KMS-11 (cell line): ENCODE data around the gene RHBDF2.

Source experiments
- H2AFZ ChIP-seq: fragments of 200-600 bp; sonication (generic); 2 replicates; pipeline ENCODE4 v1.6.1; 2016; ENCODE audit warnings: antibody characterized with exemption, mixed run types, low read depth
- H3K27ac ChIP-seq: fragments of 200-600 bp; sonication (generic); 2 replicates; pipeline ENCODE4 v1.6.1; 2016; ENCODE audit warnings: mild to moderate bottlenecking, mixed run types
- H3K27me3 ChIP-seq: fragments of 200-600 bp; sonication (generic); 2 replicates; pipeline ENCODE4 v1.6.1; 2017; ENCODE audit warnings: mild to moderate bottlenecking, low read depth, mixed run types, moderate library complexity; ENCODE audit not compliant: insufficient read depth
- H3K36me3 ChIP-seq: fragments of 200-600 bp; sonication (generic); 2 replicates; pipeline ENCODE4 v1.6.1; 2017; ENCODE audit warnings: mild to moderate bottlenecking, mixed run types; ENCODE audit not compliant: insufficient read depth
- H3K4me1 ChIP-seq: fragments of 200-600 bp; sonication (generic); 2 replicates; pipeline ENCODE4 v1.6.1; 2016; ENCODE audit warnings: mild to moderate bottlenecking, low read depth, mixed run types; ENCODE audit not compliant: poor library complexity, severe bottlenecking
- H3K4me2 ChIP-seq: fragments of 200-600 bp; sonication (generic); 2 replicates; pipeline ENCODE4 v1.7.0; 2016; ENCODE audit warnings: mild to moderate bottlenecking, mixed run types
- H3K4me3 ChIP-seq: fragments of 200-600 bp; sonication (generic); IDR thresholded peaks from 2 replicates; pipeline ENCODE4 v1.6.1; 2017; ENCODE audit warnings: low read depth, low read length, mixed read lengths; ENCODE audit not compliant: insufficient read depth
- H3K79me2 ChIP-seq: fragments of 200-600 bp; sonication (generic); 2 replicates; pipeline ENCODE4 v1.6.1; 2016; ENCODE audit warnings: low read depth, mixed run types; ENCODE audit not compliant: insufficient read depth
- H3K9ac ChIP-seq: fragments of 200-600 bp; sonication (generic); 2 replicates; pipeline ENCODE4 v1.6.1; 2016; ENCODE audit warnings: mild to moderate bottlenecking, mixed run types
- H4K20me1 ChIP-seq: fragments of 200-600 bp; sonication (generic); 2 replicates; pipeline ENCODE4 v1.6.1; 2016; ENCODE audit warnings: mild to moderate bottlenecking, mixed run types; ENCODE audit not compliant: insufficient read depth
- TF ChIP-seq, protein P1 (sequence below): fragments of 200-600 bp; sonication (generic); conservative IDR thresholded peaks from 2 replicates; pipeline ENCODE4 v1.6.1; 2017; ENCODE audit warnings: low read depth, mild to moderate bottlenecking, antibody characterized with exemption, low read length, moderate library complexity, mixed read lengths

RHBDF2 gene

GRCh38 chr17:76444518-76445311 is 56.5 kb downstream of the RHBDF2 start:
- H3K36me3 ChIP-seq: no peaks in the 10 kb centered on the region
- TF ChIP-seq, protein P1, sequence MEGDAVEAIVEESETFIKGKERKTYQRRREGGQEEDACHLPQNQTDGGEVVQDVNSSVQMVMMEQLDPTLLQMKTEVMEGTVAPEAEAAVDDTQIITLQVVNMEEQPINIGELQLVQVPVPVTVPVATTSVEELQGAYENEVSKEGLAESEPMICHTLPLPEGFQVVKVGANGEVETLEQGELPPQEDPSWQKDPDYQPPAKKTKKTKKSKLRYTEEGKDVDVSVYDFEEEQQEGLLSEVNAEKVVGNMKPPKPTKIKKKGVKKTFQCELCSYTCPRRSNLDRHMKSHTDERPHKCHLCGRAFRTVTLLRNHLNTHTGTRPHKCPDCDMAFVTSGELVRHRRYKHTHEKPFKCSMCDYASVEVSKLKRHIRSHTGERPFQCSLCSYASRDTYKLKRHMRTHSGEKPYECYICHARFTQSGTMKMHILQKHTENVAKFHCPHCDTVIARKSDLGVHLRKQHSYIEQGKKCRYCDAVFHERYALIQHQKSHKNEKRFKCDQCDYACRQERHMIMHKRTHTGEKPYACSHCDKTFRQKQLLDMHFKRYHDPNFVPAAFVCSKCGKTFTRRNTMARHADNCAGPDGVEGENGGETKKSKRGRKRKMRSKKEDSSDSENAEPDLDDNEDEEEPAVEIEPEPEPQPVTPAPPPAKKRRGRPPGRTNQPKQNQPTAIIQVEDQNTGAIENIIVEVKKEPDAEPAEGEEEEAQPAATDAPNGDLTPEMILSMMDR: no peak
- H3K4me1 ChIP-seq: peaks cover 60% of the 10 kb centered on the region
- no peak overlapping the region for H3K27ac ChIP-seq
- peaks cover 35% of the 10 kb centered on the region for H4K20me1 ChIP-seq
- H3K4me3 ChIP-seq: no peak overlapping the region
- H2AFZ ChIP-seq: no peak overlapping the region
- no peak overlapping the region for H3K9ac ChIP-seq
- H3K4me2 ChIP-seq: no peak overlapping the region
- H3K79me2 ChIP-seq: peaks cover 98% of the 10 kb centered on the region
- H3K27me3 ChIP-seq: no peaks in the 10 kb centered on the region

- Histone ChIP-seq H3K36me3 (no peaks in the 10 kb centered on the region), H3K9ac (no peak overlapping the region), H3K4me2 (no peak overlapping the region; the same call in 1 of the 2 replicates), H3K79me2 (peaks cover 84% of the 10 kb centered on the region; the same call in 1 of the 2 replicates), H2AFZ (no peak overlapping the region), H4K20me1 (peaks cover 24% of the 10 kb centered on the region), H3K4me3 (no peak overlapping the region), H3K27me3 (no peaks in the 10 kb centered on the region), H3K4me1 (peaks cover 47% of the 10 kb centered on the region), H3K27ac (no peak overlapping the region)
- TF ChIP-seq, protein P1: no peak
Observed at GRCh38 chr17:76442341-76443338, 58.6 kb downstream of the RHBDF2 start.

- Histone ChIP-seq H3K4me1 (peaks cover 39% of the 10 kb centered on the region), H3K4me3 (no peak overlapping the region), H3K36me3 (no peaks in the 10 kb centered on the region), H3K9ac (no peak overlapping the region), H2AFZ (no peak overlapping the region), H3K4me2 (no peak overlapping the region), H3K27me3 (no peaks in the 10 kb centered on the region), H3K27ac (no peak overlapping the region), H3K79me2 (peaks cover 77% of the 10 kb centered on the region; the same call in 1 of the 2 replicates), H4K20me1 (peaks cover 24% of the 10 kb centered on the region)
- TF ChIP-seq, protein P1: no peak
Observed at GRCh38 chr17:76441686-76442340, 59.4 kb downstream of the RHBDF2 start.

GRCh38 chr17:76440751-76441362 is 60.4 kb downstream of the RHBDF2 start:
- TF ChIP-seq, protein P1: no peak
- Histone ChIP-seq H3K27me3 (no peaks in the 10 kb centered on the region), H3K4me1 (peaks cover 30% of the 10 kb centered on the region), H3K9ac (no peak overlapping the region), H3K27ac (no peak overlapping the region), H3K36me3 (no peaks in the 10 kb centered on the region), H4K20me1 (peaks cover 17% of the 10 kb centered on the region), H3K4me3 (no peak overlapping the region), H3K4me2 (no peak overlapping the region), H3K79me2 (peaks cover 74% of the 10 kb centered on the region; the same call in 1 of the 2 replicates), H2AFZ (no peak overlapping the region)
